22Rv1 (cell line): ENCODE results near the gene RAMACL.
"Not testable (repeated sequence)": the region's sequence is repeated elsewhere in the genome, so short reads cannot be mapped to it uniquely, and the experiment has no call there.

Experiments
- ZFX ChIP-seq: fragments of 450-650 bp; IDR thresholded peaks from 2 replicates; pipeline ENCODE4 v1.6.1; 2017; ENCODE audit warnings: antibody characterized with exemption, borderline replicate concordance
- TF ChIP-seq, protein P1 (sequence below): fragments of 450-650 bp; IDR thresholded peaks from 2 replicates; pipeline ENCODE4 v1.5.1; 2017; ENCODE audit warnings: mild to moderate bottlenecking

DNA sequence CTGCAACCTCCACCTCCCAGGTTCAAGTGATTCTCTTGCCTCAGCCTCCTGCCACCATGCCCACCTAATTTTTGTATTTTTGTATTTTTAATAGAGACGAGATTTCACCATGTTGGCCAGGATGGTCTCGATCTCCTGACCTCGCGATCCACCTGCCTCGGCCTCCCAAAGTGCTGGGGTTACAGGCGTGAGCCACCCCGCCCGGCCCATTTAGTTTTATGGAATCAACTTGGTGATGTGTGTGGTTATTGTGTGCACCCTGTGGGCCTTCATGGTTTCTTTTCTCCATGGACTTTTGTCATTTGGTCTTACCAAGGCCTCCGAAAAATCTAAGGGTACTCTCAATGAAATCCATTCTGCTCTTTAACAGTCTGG is 47.5 kb downstream of the RAMACL start:
- TF ChIP-seq, protein P1, sequence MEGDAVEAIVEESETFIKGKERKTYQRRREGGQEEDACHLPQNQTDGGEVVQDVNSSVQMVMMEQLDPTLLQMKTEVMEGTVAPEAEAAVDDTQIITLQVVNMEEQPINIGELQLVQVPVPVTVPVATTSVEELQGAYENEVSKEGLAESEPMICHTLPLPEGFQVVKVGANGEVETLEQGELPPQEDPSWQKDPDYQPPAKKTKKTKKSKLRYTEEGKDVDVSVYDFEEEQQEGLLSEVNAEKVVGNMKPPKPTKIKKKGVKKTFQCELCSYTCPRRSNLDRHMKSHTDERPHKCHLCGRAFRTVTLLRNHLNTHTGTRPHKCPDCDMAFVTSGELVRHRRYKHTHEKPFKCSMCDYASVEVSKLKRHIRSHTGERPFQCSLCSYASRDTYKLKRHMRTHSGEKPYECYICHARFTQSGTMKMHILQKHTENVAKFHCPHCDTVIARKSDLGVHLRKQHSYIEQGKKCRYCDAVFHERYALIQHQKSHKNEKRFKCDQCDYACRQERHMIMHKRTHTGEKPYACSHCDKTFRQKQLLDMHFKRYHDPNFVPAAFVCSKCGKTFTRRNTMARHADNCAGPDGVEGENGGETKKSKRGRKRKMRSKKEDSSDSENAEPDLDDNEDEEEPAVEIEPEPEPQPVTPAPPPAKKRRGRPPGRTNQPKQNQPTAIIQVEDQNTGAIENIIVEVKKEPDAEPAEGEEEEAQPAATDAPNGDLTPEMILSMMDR, result not testable (repeated sequence)
- TF ChIP-seq ZFX, result not testable (repeated sequence)
